GM19351 (cell line): ENCODE results near the gene PITPNM3.

Experiments used
- ATAC-seq: cut with Tn5 transposase; IDR thresholded peaks from one replicate; pipeline ENCODE4 v1.9.1; 2021; ENCODE audit warnings: mild to moderate bottlenecking, moderate library complexity; ENCODE audit not compliant: unreplicated experiment

The PITPNM3 gene

GRCh38 chr17:6502871-6503509 is 53.4 kb downstream of the PITPNM3 start:
- ATAC-seq: no peak

DNA sequence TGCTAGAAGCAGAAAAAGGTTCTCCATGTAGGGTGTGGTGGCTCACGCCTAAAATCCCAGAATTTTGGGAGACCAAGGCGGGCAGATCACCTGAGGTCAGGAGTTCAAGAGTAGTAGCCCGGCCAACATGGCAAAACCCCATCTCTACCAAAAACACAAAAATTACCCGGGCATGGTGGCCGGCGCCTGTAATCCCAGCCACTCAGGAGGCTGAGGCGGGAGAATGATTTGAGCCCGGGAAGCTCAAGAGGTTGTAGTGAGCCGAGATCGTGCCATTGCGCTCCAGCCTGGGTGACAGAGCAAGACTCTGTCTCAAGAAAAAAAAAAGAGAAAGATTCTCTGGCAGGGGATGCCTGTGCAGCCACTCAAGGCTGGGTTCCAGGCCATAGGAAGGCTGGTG is 54.2 kb downstream of the PITPNM3 start:
- no peak for ATAC-seq

DNA sequence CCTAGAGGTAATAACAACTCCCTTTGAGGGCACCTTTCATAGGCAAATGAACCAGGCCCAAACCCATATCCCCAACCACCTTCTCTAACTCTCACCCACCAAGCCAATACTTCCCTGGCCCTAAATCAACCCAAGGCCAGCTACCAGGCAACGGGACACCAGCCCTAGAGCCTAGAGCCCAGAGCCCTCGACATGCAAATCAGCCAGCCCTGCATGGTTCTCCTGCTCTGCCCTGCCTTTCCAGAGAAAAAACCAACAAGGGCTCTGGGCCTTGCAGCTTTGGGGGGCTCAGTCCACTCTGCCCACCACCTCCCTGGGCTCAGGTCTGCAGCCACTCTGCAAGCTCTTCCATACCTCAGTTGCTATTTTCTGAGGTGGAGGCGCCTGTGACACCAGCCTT is 55.0 kb downstream of the PITPNM3 start:
- no peak for ATAC-seq

DNA sequence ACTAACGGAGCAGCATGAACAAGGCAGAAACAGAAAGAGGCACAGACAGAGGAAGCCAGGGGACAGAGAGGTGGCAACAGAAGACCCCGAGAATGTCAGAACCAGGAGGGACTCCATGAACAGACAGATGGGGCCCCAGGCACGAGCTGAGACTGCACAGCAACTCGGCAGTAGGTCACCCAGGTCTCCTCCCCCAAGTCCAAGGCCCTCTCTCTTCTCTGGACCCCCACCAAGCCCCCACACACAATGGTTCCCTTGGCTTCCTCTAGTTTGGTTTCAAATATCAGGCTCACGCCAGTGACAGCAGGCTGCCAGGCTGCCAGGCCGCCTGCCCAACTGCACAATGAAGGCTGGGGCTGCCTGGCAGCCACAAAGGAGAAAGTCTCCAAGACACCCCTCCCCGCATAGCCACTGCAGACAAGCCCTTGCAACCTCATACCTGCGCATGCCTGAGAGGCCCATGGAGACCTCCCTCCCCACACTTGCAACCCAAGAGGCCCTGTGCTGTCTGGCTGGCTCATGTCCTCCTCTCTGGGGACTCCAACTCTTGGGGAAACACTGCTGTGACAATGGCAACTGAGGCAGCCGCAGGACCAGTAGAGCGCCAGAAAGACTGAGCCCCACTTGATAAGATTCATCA is 57.3 kb downstream of the PITPNM3 start:
- no peak for ATAC-seq

GRCh38 chr17:6498356-6498755 is 58.0 kb downstream of the PITPNM3 start:
- ATAC-seq: no peak

GRCh38 chr17:6497496-6498221 is 58.7 kb downstream of the PITPNM3 start:
- ATAC-seq: no peak

DNA sequence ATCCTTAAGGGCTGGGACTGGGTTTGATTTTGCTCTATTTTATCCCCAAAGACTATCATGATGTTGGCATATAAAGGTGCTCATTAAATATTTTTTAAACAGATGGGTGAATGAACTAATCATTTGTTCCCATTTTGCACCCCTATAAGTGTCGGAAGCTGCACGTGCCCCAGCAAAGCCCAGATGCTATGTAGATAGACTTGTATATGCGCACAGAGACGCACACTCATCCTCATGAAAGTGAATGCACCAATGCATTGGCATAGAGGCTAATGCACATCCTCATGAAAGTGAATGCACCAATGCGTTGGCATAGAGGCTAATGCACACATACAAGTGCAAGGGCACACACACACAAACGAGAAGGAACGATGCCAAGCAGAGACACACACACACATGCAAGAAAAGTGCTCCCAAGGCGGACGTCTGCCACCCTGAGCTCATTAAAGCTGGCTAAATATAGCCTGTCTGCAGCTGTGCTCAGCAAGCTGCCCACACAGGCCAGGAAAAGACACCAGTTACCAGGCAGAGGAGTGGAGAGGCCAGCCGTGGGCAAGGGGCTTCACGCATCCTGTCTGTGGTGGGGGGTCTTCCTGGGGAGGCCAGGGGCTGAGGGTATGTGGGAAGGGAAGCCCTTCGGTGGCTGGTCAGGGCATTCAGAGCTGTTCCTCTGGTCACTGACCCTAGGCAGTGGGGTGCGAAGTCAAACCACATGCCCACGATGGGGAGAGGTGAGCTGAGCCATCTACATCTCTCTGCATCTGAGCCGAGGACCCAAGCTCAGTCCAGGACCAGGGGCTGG is 59.5 kb downstream of the PITPNM3 start:
- ATAC-seq: no peak

- no peak for ATAC-seq
These were observed 60.3 kb downstream of the PITPNM3 start for GRCh38 chr17:6496116-6496481.

DNA sequence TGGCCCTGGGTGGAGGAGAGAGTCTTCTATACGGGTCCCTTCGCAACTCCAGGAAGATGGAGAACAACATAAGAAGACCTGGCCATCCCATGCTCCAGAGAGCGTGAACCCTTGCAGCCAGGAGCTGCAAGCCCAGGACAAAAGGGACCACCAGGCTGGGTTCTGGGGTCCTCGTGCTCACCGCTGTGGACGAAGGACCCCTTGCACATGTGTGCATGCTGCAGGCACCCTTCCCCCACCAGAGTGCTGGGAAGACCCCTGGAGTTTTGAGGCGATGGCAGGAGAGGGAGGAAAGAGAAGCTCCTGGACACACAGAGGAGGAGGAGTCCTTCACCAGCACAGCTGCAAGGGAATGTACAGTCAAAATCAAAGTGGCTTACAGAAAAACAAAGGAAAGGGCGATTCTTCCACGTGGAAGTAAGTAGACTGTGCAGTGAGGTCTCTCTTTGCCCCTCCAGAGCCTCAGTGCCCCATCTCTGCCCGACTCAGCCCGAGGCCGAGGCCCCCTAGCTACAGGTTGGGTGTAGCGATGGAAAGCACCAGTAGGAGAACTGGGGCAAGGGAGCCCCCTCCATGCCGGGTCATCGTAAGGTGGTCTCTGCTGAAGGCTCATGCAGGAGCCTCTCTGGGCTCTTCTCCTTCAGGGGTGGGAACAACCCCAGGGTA is 60.8 kb downstream of the PITPNM3 start:
- ATAC-seq: no peak

- no peak for ATAC-seq
These were observed 62.0 kb downstream of the PITPNM3 start for GRCh38 chr17:6494239-6494941.

- ATAC-seq: no peak
These were observed 63.3 kb downstream of the PITPNM3 start for GRCh38 chr17:6492892-6493674.

GRCh38 chr17:6491071-6491700 is 65.2 kb downstream of the PITPNM3 start:
- no peak for ATAC-seq

DNA sequence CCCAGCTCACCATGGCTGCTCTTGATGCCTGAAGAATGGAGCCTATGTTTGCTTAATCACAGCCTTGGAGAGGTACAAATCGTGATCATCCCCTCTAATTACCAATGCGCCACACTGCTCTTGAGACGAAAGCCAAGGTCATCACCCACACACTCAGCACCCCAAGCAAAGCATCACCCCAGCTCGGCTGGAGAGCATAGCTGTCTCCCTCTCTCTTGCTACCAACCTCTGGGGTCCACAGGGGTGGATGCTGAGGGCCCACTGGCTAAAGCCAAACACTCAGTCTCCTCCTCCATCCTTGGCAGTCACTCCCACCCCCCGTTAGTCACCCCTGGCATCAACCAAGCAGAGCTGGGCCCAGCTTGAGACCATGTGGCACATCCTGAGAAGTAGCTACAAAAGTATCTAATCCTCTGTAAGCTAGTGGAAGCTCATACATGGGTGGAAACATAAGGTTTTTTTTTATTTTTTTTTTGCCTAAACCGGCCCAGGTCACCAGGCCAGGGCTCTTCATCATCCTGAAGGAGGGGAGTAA is 67.3 kb downstream of the PITPNM3 start:
- no peak for ATAC-seq

GRCh38 chr17:6488008-6488539 is 68.3 kb downstream of the PITPNM3 start:
- ATAC-seq: no peak

DNA sequence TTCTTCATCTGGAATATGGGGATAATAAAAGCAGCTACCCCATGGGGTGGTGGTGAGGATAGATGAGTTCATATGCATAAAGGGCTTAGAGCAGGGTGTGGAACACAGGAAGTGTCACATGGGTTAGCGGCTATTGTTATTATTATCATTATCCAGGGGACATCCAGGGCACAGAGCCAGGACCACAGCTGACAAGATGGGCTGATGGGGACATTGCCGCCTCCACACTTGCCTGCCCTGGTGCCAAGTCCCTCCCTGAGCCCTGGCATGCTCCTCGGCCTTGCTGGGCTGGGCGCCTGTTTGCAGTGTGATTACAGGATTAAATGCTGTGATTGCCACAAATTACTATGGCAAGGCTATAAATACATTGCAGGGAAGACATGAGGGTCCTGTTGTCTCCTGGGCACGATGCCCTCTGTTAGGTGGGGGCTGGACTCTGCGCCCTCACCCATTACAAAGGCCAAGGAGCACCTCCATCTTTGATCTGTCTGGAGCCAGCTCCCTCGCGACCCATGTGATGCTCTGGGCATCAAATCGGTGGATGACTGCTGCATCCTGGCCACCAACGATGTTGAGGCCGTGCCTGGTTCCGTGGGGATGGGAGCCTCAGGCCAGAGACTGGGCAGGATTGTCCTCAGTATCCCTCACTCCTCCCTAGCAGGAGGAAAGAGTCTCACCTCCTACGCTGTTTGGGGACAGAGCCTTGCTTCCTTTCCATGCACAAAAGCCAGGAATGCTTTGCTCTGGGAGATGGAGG is 68.9 kb downstream of the PITPNM3 start:
- no peak for ATAC-seq

- no peak for ATAC-seq
These were observed 70.5 kb downstream of the PITPNM3 start for GRCh38 chr17:6485646-6486412.

- no peak for ATAC-seq
These were observed 72.8 kb downstream of the PITPNM3 start for GRCh38 chr17:6483507-6483906.
